ENCODE data around the gene FPR1.
"Not testable (repeated sequence)": the region's sequence is repeated elsewhere in the genome, so short reads cannot be mapped to it uniquely, and the experiment has no call there.

FPR1 gene

DNA sequence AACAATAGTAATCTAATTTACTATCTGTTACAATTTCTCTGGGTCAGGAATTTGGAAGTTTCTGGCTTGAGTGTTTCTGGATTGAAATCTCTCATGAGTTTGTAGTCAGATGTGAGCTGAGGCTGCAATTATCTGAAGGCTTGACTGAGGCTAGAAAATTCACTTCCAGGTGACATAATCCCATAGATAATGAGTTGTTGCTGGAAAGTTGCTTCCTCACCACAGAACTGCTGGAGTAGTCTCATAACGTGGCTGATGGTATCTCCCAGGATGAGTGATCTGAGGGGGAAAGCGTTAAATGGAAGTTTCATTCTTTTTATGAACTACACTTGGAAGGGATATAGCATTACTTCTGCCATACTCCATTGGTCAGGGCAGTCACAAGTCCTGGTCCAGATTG lies 28.0 kb upstream of the FPR1 start:
- H3K4me3 ChIP-seq (ENCODE audit: low read depth, low read length): no peak overlapping the region

DNA sequence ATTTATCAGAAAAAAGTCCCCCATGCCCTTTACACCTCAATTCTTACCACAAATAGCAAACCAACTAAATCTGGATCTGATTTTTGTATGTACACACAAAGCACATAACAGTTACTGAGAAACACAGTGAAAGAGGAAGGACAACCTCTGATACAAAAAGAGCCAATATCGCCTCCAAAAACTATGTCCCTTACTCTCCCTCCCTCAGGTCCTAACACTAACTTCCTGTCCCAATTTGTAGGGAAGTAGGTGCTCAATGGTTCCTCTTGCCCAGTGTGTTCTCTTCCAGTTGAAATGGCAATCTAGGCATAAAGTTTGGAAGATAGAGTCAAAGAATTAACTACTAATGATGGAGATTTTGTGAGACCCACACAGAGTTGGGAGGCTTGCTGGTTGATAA lies 27.5 kb upstream of the FPR1 start:
- no peak overlapping the region for H3K4me3 ChIP-seq (ENCODE audit: low read depth, low read length)

DNA sequence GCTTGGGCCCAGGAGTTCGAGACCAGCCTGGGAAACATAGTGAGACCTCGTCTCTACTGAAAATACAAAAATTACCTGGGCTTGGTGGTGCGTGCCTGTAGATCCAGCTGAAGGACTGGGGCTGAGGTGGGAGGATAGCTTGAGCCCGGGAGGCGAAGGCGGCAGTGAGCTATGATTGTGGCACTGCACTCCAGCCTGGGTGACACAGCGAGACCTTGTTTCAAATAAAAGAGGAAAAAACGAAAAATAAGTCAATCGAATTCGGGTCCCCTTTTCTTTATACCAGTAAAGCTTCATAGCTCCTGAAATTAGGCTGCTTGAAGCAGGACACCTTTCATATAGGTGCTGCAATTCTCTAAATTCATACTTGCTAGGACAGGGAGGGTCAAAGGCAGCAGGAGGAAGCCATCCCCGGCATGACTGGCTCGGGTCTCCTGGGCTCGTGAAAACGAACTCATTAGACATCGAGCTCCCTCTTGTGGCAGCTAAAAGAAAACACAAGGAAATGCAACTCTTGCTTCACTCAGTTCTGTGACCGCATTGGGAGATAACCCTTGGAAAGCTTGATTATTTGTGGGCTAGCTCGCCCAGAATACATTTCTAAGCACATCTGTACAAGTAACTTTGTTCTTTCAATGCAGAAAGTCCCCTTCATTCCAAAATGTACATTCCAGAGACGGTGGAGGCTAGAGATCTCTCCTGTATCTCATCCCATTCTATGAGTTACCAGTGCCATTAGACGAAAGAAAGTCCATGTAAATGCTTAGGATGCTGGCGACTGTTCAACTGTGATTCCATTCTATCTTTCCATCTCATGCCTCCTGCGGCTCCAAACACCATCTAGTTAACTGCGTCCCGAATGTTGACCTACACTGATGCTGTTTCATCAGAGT lies 26.1 kb upstream of the FPR1 start:
- no peak overlapping the region for H3K4me3 ChIP-seq (ENCODE audit: low read depth, low read length)

DNA sequence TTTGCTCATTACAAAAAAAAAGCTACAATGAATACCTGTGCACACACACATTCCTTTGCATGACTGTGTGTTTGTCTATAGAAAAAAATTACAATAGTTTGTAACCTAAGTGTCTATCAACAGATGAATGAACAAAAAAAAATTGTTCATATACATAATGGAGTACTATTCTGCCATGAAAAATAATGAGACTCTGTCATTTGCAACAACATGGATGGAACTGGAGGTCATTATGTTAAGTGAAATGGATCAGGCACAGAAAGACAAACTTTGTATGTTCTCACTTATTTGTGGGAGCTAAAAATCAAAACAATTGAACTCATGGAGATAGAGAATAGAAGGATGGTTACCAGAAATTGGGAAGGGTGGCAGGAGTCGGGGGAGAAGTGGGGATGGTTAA lies 24.9 kb upstream of the FPR1 start:
- H3K4me3 ChIP-seq (ENCODE audit: low read depth, low read length): not testable (repeated sequence)

DNA sequence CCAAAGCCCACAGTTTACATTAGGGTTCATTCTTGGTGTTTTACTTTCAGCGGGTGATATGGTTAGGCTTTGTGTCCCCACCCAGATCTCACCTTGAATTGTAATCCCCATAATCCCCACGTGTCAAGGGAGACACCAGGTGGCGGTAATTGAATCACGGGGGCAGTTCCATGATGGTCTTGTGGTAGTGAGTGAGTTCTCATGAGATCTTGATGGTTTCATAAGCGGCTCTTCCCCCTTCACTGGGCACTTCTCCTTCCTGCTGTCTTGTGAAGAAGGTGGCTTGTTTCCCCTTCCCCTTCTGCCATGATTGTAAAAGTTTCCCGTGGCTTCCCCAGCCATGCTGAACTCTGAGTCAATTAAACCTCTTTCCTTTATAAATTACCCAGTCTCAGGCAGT lies 21.3 kb upstream of the FPR1 start:
- H3K4me3 ChIP-seq (ENCODE audit: low read depth, low read length): no peak overlapping the region

DNA sequence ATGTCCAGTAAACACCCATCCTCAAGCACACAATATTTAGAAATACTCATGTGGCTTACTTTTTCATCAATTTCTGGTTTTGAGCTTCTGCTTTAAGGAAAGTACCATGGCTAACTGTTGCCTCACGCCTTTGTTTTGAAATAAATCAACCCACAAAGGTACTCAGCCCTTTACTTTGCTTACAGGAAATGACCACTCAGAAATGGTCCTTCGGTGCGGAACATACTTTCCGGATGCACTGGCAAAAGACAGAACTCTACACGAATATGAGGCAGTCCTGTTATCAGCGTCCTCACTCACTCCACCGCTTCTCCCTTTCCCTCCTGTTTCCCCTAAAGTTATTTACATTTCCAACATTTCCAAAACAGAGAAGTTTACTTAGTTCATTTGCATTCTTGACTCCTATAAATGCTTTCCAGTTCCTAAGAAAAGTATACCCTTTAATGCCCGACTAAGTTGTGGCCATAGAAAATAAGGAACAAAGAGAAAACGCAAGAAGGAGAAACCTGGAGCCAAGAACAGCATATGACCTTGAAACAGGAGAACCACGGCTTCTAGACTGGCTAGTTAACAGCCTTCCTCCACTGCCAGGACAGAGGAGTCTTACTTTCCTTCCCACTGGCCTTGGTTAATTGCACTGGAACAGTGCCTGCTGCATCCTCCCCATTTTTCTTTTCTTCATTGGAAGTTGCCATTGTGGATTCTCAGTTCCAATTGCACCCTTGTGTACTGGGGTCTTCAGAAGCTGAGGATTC lies 19.9 kb upstream of the FPR1 start:
- H3K4me3 ChIP-seq (ENCODE audit: low read depth, low read length): no peak overlapping the region

DNA sequence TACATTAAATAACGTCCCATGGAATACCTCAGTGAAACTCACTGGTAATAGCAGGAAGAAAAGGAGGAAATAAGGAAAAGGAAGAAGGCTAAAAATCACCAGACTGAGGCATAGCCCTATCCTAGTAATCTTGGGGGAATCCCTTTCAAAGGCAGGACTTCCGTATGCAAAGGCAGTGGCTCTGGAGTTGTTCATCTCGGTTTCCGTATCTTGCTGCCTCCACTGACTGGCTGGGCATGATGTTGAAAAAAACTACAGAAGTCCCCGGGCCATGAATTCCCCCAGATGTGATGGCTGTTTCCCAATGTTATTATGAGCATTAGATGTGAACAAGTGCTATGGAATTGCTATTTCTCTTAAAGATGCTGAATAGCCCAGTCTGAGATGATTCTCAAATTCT lies 14.8 kb upstream of the FPR1 start:
- H3K4me3 ChIP-seq (ENCODE audit: low read depth, low read length): no peak overlapping the region

DNA sequence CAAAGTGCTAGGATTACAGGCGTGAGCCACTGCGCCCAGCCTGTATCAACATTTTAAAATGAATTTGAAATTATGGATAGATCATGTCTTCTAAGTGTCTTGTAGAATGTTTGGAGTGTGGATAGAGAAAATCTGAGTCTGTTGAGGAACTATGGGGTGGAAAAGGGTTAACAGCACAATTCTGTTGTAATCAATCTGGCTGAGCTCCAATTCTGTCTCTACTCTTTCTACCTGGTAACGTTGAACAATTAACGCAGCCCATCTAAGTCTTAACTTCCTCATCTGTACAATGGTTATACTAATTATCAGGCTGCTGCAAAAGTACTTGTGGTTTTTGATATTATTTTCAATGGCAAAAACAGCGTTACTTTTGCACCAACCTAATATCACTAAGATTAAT lies 13.4 kb upstream of the FPR1 start:
- no peak overlapping the region for H3K4me3 ChIP-seq (ENCODE audit: low read depth, low read length)

DNA sequence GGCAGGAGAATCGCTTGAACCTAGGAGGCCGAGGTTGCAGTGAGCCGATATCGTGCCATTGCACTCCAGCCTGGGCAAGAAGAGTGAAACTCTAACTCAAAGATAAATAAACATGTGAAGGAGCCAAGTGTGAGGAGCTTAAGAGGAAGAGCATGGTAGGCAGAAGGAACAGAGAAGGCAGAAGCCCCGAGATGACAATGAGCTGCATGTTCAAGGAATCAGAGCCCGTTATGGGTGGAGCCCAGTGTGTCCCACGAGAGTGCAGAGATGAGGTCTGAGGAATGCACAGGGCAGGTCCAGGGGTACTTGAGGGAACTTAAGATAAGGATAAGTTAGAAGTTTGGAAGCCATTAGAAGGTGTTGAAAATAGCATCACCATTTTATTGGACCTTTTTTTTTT lies 10.0 kb upstream of the FPR1 start:
- H3K4me3 ChIP-seq (ENCODE audit: low read depth, low read length): no peak overlapping the region

DNA sequence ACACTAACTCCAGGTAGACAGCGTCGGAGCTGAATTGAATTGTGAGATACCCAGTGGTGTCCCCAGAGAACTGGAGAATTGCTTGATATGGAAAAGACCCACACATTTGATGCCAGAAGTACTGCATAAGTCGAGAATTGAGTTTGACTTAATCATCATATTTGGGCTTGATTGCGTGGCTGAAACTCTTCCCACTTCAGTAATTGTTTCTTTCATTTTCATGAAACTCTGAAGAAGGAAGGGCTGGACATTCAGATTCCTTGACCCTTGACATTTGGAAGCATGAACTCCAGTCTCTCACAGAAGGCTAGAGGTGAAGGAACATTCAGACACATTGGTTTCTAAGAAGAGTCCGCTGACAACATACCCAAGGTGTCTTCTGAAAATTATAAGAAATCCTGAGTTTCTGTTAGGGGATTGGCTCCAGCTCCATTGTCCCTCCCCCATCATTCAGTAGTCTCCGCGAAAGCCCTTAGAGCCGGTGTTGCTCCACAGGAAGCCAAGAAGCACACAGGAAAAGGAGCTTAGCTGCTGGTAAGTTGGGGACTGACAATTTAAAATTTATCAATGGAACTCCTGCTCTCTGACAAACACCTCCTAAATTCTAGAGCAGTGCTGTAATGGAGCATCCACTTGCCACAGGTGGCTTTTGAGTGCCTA lies 9.1 kb upstream of the FPR1 start, which contains the start of gene FPR2:
FPR2 (plus strand) TSS at position 484 of the 660 bp plus-strand sequence. CDS start 7,479 bp downstream, outside the sequence.
- H3K4me3 ChIP-seq (ENCODE audit: low read depth, low read length): no peak within 1 kb of the TSS

DNA sequence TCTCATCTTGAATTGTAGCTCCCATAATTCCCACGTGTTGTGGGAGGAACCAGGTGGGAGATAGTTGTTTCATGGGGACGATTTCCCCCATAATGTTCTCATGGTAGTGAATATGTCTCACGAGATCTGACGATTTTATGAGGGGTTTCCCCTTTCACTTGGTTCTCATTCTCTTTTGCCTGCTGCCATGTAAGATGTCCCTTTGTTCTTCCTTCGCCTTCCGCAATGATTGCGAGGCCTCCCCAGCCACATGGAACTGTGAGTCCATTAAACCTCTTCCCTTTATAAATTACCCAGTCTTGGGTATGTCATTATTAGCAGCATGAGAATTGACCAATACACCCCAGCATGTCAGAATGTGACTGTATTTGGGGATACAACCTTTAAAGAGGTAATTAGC lies 3.9 kb upstream of the FPR1 start:
- no peak overlapping the region for H3K4me3 ChIP-seq (ENCODE audit: low read depth, low read length)

DNA sequence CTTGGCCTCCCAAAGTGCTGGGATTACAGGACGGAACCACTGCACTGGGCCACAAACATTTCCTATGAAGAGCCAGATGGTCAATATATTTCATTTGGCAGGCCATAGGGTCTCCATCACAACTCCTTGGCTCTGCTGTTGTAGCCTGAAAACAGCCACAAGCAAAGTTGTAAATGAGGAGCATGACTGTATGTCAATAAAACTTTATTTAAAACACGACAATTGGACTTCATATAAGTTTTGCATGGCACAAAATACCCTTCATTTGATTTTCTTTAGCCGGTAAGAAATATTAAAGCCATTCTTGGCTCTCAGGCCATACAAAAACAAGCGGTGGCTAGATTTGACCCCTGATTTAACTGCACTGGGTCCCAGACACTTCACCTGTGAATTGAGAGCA lies 3.1 kb upstream of the FPR1 start:
- no peak overlapping the region for H3K4me3 ChIP-seq (ENCODE audit: low read depth, low read length)

DNA sequence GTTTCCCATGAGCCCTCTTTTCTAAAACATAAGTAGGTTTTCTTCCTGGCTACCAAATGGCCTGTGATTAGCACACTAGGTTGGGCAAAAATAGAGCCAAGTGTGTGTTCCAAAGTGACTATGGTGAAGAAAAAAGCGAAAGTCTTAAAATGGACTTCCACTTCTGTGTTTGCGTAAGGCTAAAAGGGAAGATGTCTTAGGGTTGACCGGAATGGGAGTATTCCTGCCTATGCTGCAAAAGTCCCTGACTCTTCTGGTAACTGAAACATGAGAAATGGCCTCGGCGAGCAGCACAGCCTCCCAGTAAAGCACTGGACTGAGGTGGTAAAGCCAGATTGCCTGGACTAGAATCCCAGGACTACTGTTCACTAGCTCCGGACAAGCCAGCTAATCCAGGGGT lies 2.4 kb upstream of the FPR1 start:
- H3K4me3 ChIP-seq (ENCODE audit: low read depth, low read length): no peak overlapping the region

DNA sequence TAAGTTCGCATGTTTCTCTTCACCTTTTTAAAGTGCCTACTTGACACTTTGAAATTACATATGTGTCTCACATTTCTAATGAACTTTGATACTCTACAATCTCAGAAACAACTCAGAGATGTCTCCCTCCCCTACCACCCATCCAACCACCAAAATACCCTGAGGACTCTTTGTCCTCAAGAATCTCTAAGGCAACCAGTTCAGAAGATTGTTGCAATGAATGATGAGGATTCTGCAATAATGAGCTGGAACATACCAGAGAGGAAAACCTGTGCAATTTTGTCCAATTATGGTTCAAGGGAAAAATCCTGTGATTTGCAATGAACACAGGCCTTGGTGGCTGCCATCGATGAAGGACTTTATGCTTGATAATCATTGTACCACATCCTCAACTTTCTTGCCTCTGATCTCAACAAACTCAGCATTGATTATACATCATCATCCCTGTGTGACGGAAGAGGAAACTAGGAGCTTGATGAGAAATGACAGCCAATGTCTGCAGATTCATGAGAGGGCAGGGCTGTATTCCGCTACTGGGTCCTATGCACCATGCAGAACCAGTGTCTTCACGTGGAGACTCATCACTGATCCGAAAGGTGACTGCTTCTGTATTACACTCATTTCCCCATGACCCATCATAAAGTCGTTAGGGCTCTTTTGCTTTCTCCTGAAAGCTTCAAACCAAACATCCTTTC lies 1.1 kb downstream of the FPR1 start:
- H3K4me3 ChIP-seq (ENCODE audit: low read depth, low read length): no peak overlapping the region

DNA sequence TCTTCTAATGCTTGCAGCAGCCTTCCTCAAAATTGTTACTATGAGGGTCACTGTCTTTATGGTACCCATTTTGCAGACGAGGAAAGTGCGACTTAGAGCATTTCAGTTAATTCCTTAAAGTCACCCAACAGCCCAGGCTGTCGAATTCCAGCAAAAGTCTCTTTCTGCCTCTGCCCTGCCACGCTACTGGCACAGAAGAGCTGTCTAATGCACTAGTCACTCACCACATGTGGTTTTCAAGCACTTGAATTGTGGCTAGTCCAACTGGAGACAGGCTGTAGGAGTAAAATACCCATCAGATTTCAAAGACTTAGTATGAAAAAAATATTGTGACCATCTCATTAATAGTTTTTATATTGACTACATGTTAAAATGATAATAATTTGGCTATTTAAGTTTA lies 1.7 kb downstream of the FPR1 start:
- no peak overlapping the region for H3K4me3 ChIP-seq (ENCODE audit: low read depth, low read length)

DNA sequence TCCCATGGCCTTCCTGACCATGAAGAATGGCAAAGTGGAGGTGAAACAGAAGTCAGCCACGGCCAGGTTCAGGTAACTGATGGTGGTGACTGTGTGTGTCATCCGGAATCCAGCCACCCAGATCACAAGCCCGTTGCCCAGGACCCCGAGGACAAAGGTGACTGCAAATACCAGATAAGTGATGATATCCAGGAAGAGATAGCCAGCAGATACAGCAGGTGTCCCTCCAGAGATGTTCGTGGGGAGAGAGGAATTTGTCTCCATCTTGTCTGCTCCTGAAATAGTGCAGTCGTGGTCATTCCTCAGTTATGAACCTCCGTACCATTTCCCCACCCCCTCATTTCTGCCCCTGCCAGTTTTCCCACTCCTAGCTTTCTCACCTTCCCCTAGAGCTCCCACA lies 4.9 kb downstream of the FPR1 start:
- no peak overlapping the region for H3K4me3 ChIP-seq (ENCODE audit: low read depth, low read length)

DNA sequence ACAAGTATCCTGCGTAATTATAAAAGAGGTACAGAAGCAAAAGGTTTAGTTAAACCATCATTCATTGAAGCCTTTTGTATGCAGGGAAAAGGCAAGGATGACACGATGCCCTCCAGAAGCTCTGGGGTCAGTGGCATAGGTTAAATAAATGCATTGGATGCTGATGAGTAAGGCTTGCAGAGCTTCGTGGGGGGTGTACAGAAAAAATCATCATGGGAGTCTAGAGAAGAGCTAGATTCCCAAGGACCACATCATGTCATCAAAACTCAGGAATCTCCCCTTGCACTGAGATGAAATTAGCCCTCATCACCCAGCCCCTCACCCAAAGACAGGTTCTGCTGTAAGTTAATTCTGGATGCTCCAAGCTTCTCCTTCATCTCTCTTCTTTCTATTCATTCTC lies 8.3 kb downstream of the FPR1 start:
- H3K4me3 ChIP-seq (ENCODE audit: low read depth, low read length): no peak overlapping the region

DNA sequence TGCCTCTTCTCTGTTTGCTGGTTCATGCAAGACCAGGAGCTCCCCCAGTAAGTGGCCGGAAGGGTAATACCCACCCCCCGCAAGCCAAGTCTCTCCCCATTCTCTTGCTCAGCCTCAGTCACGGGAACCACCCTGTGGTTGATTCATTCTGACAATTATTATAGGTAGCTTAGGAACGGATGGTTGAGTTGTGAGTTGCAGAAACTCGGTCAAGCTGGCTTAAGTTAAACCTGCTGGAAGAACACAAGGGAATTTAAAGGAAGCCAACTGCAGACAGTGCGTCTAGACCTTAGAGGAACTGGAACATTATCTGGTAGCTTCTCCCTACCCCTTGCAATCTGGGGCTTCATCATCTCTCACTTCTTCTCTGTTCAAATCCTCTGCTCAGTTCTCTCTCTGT lies 8.9 kb downstream of the FPR1 start:
- no peak overlapping the region for H3K4me3 ChIP-seq (ENCODE audit: low read depth, low read length)

DNA sequence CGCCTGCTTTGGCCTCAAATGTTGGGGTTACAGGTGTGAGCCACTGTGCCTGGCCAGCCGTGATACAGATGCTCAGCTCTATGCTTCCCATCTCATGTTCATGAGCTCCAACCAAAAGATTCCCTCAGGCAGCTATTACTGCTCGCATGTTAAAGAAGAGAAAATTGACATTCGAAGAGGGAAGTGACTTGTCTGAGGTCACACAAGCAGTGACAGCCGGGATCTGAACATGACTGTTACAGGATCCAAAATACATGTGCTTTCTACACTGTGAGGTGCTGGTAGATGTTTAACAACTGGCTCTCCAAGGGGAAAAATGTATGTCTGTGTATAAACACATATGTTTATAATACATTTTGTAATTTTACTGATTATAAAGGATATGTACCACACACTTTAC lies 11.3 kb downstream of the FPR1 start:
- H3K4me3 ChIP-seq (ENCODE audit: low read depth, low read length): no peak overlapping the region

DNA sequence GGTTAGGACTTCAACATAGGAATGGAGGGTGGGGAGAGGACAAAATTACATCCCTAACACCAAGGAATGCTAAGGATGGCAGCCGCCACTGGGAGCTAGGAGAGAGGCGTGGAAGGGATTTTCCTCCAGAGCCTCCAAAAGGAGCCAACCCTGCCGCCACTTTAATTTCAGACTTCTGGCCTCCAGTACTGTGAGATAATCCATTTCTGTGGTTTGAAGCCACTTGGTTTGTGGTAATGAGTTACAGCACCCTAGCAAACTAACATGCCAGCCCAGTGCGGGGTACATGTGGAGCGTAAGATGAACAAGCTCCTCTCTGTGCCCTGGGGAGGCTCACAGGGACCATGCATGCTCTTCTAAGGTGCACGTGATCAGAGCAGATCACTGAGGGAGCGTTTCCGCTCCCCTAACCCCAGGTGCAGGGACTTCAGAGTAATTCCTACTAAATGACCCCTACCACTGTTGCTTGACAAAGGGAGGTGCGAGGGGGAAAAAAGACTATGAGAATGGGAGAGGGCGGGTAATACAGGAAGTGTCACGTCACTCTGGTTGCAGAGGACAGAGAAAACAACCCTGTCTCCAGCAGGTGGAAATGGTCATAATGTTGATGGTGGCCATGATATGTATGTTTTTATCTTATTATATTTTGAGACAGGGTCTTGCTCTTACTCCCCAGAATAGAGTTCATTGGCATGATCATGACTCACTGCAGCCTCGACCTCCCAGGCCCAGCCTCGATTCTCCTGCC lies 12.0 kb downstream of the FPR1 start:
- H3K4me3 ChIP-seq (ENCODE audit: low read depth, low read length): no peak overlapping the region

Data from iPS-11a (cell line).